Heart left ventricle (tissue), 13 donors: ENCODE measurements around the gene IL1RL2.

Experiments
- POLR2A ChIP-seq, 2 donors: fragments of 450-650 bp; IDR thresholded peaks; one replicate each; pipeline ENCODE4 v1.6.1; 2017; ENCODE audit warnings: antibody characterized with exemption in 2 of 2, mild to moderate bottlenecking in 2 of 2, moderate library complexity in 2 of 2
- TF ChIP-seq, protein P1 (sequence below), 12 donors: fragments of 200-600 bp; sonication (generic) in 4 of 12; IDR thresholded peaks; one replicate each; pipeline versions ENCODE4 v1.5.0 to v1.8.0; 2018 to 2022; ENCODE audit warnings: antibody characterized with exemption in 12 of 12, mild to moderate bottlenecking in 5 of 12
- donor health status: ischemic (EF 13 %, LVEDD 7.1; RV severe dilation, severe dysfunction).
- donor health status: DM: no; HTN: yes; CAD: no.
- donor health status: DM: no; HTN: no; CAD: no.
- donor health status: ischemic (EF 25% LVEDD 6.9; RV normal size, moderate dysfunction).
- donor health status: ischemic (EF 25% LVEDD 5.7; RV mildly dilated, moderate dysfunction).
- donor health status: ischemic (EF 35%, LVEDD 5.7; RV mildly dilated, moderate dysfunction).
- donor health status: nonischemic (EF 11% LVEDD 7.7; RV severe dilation, severe dysfunction).
- donor health status: DM: yes; HTN: yes; CAD: no.
- donor health status: PGD.
- donor health status: ischemic (EF 29% LVEDD 5.4; RV normal size, mild dysfunction).
- donor health status: nonischemic (EF 23%, LVEDD 6.1; RV moderate dilation, normal function).

- TF ChIP-seq, protein P1, sequence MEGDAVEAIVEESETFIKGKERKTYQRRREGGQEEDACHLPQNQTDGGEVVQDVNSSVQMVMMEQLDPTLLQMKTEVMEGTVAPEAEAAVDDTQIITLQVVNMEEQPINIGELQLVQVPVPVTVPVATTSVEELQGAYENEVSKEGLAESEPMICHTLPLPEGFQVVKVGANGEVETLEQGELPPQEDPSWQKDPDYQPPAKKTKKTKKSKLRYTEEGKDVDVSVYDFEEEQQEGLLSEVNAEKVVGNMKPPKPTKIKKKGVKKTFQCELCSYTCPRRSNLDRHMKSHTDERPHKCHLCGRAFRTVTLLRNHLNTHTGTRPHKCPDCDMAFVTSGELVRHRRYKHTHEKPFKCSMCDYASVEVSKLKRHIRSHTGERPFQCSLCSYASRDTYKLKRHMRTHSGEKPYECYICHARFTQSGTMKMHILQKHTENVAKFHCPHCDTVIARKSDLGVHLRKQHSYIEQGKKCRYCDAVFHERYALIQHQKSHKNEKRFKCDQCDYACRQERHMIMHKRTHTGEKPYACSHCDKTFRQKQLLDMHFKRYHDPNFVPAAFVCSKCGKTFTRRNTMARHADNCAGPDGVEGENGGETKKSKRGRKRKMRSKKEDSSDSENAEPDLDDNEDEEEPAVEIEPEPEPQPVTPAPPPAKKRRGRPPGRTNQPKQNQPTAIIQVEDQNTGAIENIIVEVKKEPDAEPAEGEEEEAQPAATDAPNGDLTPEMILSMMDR (IDR thresholded peaks at IDR 0.05), result no peak
- TF ChIP-seq POLR2A (IDR thresholded peaks at IDR 0.05), result no peak
Measured at GRCh38 chr2:102144128-102144527, 42.7 kb upstream of the IL1RL2 start.
